ENCODE data around the gene SMPX. TPM values are rescaled to one million over a fixed set of nuclear protein-coding genes. Genes with fewer than 3 reads are reported as not detected.
A peak's percentile ranks its signal among the peaks of the same experiment; 100 is the strongest.
"Not testable (repeated sequence)": the region's sequence is repeated elsewhere in the genome, so short reads cannot be mapped to it uniquely, and the experiment has no call there.

Gene SMPX
- not detected in 2 replicates for total RNA-seq (2014; rRNA removed; shearing (Covaris generic))

DNA sequence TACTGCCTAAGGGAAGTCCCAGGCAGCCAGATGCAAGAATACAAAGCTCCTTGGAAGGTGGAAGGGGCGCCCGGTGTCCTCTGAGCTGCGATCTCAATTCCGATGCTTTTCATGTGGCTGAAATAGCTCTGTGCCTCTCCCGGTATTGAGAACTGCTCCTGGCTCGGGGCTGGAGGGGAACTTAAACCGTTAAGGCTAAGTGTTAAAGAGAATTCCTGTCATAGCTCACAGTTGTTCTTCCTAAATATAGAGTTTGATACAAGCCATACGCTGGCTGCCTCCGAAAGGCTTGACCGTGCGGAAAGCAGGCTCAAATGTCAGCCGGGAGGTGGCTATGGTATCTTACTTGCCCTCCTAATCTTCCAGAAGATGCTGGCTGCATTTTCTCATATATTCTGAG is at the start of gene SMPX:
SMPX (minus strand) TSS at position 157 of the 400 bp plus-strand sequence. CDS start 3,826 bp downstream, outside the sequence.
- no peak for DNase-seq (ENCODE audit: low spot score)

- peak; percentile 11 for DNase-seq (ENCODE audit: low spot score)
Observed at GRCh38 chrX:21806691-21807090, 48.8 kb upstream of the SMPX start.

- no peak for DNase-seq (ENCODE audit: low spot score)
Observed at GRCh38 chrX:21802839-21803238, 44.9 kb upstream of the SMPX start.

GRCh38 chrX:21802054-21802670 is 44.2 kb upstream of the SMPX start:
- no peak for DNase-seq (ENCODE audit: low spot score)

DNA sequence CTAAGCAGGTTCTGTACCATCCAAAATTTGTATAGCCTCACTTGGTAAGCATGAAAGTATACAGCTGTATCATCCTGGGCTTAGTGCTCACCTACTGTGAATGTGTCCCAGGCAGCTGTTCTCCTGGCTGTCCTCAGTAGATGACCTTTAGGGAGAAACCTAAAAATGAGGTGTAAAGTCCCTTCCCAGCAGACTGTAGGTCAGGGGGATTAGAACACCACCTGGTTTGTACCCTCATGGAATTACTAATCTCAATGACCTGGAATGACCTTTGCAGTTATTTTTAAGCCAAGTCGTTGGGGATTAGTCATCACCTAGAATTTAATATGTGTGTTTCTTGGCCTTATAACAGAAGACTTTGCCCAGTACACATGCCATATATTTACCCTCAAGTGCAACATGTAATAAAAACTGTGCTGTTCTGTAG is 42.4 kb upstream of the SMPX start:
- DNase-seq (ENCODE audit: low spot score), result peak; percentile 15

GRCh38 chrX:21799767-21800166 is 41.9 kb upstream of the SMPX start:
- no peak for DNase-seq (ENCODE audit: low spot score)

DNA sequence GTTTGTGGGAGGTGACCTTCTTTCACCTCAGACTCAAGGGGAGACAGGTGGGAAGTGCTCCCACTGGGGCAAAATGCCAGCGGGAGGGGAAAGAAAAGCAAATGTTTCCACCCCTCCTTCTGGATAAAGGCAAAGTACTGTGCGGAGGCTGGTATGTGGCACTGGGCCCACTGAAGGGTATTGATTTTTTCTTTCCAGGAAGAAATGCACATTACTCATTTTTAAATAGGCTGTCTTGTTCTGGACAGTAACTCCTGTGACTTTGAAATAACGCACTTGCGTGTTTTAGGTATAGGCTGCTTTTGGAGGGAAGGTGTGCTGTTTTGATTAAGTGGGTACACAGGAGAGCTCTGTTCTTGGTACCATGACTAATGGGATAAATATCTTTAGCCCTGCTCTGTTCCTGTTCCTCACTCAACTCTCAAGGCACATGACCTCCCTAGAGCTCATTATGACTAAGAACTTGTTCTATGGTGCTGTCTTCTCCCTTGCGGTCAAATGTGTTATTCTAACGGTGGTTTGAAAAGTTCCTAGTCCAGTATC is 40.8 kb upstream of the SMPX start:
- DNase-seq (ENCODE audit: low spot score), result peak; percentile 72

DNA sequence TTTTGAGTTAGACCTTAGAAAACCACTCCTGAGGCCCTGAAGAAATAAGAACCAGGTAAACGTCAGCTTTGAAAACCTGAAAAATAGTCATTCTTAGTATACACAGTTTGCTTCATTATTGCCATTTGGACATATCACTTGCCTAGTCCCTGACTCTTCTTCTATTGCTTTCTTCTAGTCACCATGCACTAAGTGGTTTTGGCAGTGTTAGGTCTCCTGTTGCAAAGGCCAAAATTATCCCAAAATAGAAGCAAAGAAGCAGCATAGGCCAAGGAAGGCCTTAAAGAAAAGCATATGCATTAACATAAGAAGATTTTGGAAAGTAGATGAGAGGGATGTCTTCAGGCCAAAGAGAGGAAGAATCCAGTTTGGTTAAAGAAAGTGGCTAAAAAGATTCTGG is 24.1 kb upstream of the SMPX start:
- no peak for DNase-seq (ENCODE audit: low spot score)

GRCh38 chrX:21781525-21781924 is 23.6 kb upstream of the SMPX start:
- DNase-seq (ENCODE audit: low spot score), result no peak

DNA sequence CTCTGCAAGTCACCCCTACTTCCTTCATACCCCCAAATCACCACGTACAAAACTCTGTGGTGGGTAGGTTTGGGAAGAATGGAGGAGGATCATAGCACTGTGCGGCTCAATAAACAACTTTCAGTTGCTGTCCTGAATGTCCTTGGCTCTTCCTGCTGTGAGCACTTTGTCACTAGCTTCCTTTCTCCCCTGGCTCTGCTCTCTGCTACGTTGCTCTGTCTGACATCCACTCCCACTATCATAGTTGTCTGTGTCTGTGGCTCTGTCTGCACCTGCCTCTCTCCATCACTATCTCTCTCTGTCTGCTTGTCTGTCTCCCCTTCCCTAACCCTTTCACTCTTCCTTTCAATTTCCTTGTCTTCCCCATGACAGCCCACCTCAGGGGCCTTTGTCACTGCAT is 21.2 kb upstream of the SMPX start:
- DNase-seq (ENCODE audit: low spot score), result no peak

DNA sequence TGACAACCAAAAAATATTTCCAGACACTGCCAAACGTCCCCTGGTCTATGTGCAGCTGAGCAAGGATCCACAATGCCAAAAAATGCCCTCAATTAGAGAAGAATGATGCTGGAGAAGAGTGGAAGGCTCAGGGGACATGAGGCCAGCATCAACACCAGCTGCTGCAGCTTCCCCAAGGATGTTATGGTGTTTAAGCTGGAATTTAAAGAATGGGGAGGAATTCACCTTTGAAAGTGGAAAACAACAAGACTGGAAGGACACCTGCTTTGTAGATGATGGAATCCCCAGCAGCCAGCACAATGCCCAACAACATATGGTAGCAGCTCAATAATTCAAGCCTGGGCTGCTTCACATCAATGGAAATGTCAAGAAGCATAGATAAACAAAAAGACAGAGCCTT is 20.3 kb upstream of the SMPX start:
- DNase-seq (ENCODE audit: low spot score), result no peak

DNA sequence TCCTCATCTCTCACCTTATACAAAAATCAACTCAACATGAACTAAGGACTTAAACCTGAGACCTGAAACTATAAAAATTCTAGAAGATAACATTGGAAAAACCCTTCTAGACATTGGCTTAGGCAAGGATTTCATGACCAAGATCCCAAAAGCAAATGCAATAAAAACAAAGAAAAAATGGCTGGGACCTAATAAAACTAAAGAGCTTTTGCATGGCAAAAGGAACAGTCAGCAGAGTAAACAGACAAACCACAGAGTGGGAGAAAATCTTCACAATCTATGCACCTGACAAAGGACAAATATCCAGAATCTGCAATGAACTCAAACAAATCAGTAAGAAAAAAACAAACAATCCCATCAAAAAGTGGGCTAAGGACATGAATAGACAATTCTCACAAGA is 17.2 kb upstream of the SMPX start:
- not testable (repeated sequence) for DNase-seq (ENCODE audit: low spot score)

GRCh38 chrX:21773036-21773435 is 15.1 kb upstream of the SMPX start:
- not testable (repeated sequence) for DNase-seq (ENCODE audit: low spot score)

- DNase-seq (ENCODE audit: low spot score), result no peak
Observed at GRCh38 chrX:21770631-21771321, 12.9 kb upstream of the SMPX start.

- no peak for DNase-seq (ENCODE audit: low spot score)
Observed at GRCh38 chrX:21766101-21766500, 8.2 kb upstream of the SMPX start.

DNA sequence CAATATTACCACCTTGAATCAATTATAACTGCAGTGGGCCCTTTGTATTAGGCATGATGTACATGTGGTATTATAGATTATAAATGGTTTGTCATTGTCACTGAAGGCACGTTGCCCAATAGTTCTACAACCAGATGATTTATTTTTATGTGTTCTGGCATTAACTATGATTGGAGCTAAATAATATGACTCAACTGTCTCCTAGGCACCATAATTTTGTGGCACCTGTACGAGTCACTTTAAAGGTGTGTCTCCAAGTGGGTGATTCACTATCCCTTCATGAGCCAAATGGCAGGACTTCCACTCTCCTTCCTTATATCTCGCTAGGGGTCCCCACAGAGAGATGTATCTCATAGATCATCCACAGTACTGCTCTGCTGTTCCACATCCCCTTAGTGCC is 6.1 kb upstream of the SMPX start:
- DNase-seq (ENCODE audit: low spot score), result no peak

GRCh38 chrX:21758488-21758887 is 572 bp upstream of the SMPX start:
- no peak for DNase-seq (ENCODE audit: low spot score)

DNA sequence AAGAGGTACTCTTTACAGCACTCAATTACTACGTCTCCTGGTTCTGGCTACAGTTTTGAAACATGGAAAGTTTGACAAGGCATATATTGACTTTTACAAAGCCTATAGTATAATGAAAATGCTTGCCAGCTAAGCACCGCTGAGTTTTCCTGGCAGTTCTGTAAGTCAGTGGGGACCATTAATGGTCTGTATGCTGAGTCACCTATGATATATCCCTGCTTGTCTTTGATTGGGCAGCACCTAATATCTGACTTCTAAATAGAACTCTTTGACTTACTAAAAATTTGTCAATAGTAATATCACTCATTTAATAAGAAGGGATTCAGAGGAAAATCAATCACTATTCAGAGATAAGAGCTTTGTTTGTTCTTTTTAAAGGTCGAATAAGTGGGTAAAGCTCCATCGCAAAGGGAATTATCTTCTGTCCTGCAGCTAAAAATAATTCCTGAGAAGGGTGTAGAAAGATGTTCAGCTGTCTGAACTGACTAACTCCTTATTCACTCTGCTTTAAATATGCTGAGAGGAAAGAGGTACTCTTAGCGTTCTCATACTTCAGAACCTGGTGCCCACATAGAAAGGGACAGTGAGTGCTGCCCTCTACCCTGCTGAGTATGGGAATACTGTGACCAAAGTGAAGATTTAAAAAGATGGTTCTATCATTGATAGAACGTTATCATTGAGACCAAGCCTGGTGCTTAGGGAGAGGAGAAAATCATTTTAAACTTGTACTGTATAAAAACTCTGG is 959 bp downstream of the SMPX start:
- DNase-seq (ENCODE audit: low spot score), result no peak

DNA sequence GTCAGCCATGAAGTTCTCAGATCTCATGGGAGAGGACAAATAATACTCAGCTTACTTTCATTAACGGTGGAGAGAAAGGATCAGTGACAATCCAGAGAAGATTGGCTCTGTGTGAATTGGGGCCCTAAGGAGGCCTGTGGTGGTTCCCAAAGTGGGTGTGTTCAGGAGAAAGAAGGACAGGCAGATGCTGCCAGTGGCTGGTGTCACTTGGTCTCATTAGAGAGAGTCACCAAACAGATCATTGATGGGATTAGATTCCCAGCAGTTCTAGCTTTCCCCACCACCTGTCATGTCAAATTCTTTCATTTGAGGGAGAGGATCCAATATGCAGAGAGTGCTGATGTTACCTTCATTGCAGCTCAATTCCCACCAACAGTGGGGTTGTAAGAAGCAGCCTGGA is 8.0 kb downstream of the SMPX start:
- DNase-seq (ENCODE audit: low spot score), result no peak

DNA sequence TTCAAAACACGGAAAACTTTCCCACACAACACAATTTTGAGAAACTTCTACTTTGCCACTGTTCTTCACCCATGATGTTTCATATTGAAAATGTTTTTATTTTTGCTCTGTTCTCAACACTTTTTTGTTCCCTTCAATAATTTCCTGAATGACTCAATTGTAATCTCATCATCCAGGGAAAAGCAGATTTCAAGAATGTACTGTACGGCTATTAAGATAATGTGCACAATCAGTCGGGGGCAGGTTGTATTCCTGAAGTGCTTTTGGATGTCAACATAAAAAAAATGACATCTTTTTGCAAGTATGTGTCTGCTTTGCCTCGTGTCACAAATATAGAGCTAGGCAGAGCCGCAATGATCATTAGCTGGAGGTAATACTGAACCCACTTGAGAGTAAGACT is 9.7 kb downstream of the SMPX start:
- no peak for DNase-seq (ENCODE audit: low spot score)

- DNase-seq (ENCODE audit: low spot score), result no peak
Observed at GRCh38 chrX:21747558-21747957, 10.4 kb downstream of the SMPX start.

DNA sequence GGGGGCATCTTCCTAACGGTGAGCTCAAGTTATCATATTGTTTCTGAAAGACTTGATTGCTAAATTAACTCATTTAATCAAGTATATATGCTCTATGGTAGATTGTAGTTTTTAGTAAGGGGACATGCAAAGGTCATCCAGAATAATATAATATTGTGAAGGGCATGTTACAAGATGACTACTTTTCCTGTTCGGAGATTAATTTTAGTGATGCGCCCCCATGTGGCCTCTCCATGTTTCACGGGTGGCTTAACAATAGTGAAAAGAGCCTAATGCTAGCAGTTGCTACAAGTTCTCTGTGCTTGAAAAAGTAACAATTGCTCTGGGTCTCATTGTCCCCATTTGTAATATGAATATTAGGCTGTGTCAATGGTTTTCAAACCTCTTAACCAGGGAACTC is 12.2 kb downstream of the SMPX start:
- peak; percentile 58 for DNase-seq (ENCODE audit: low spot score)

All from HT-29 (cell line).